SK-N-SH (cell line): Measurements from ENCODE around the gene PPP1R14D. TPM values are rescaled to one million over a fixed set of nuclear protein-coding genes. Genes with fewer than 3 reads are reported as not detected.

Experiments used
- CTCF ChIA-PET: fragments of 300-600, 350-600 bp; formaldehyde crosslinking; extraction: SDS; loops from one replicate; lab custom pipeline; 2021; lab: Yijun Ruan, JAX
- POLR2A ChIA-PET: fragments of 350-600 bp; sonication (Branson Sonifier 250); formaldehyde crosslinking; extraction: SDS; loops from one replicate; lab custom pipeline; 2020; ENCODE audit warnings: antibody characterized with exemption, inconsistent platforms; lab: Yijun Ruan, JAX
- DNase-seq: peaks from one replicate; pipeline ENCODE4 v3.0.0; 2012
- H2AFZ ChIP-seq: fragments of 200-600 bp; sonication (generic); 2 replicates; pipeline ENCODE4 v1.8.1; 2016; ENCODE audit warnings: antibody characterized with exemption, mild to moderate bottlenecking, low read depth
- H3F3A ChIP-seq: fragments of 200-600 bp; sonication (generic); replicated peaks from 2 replicates; pipeline ENCODE3; 2016; ENCODE audit warnings: antibody characterized with exemption, mild to moderate bottlenecking; ENCODE audit not compliant: insufficient read depth
- H3K27ac ChIP-seq, 2 experiments: fragments of 200-500 bp in 1 of 2; fragments of 200-600 bp in 1 of 2; sonication (Bioruptor generic) in 1 of 2; sonication (generic), shearing (Covaris generic) in 1 of 2; 2 replicates each; pipeline versions ENCODE4 v1.5.1 to v1.6.1; 2014 to 2016; ENCODE audit warnings: low read depth in 2 of 2, inconsistent platforms in 1 of 2, low read length in 1 of 2, mild to moderate bottlenecking in 1 of 2, mixed read lengths in 1 of 2
- H3K27me3 ChIP-seq: fragments of 200-600 bp; sonication (generic), shearing (Covaris generic); 2 replicates; pipeline ENCODE4 v1.6.1; 2016; ENCODE audit warnings: mixed run types; ENCODE audit not compliant: insufficient read depth
- H3K36me3 ChIP-seq, 2 experiments: fragments of 200-500 bp in 1 of 2; fragments of 200-600 bp in 1 of 2; sonication (Bioruptor generic) in 1 of 2; sonication (generic) in 1 of 2; replicated peaks in 1 of 2; 2 replicates each; pipeline versions ENCODE3 to v1.5.1; 2014 to 2016; ENCODE audit warnings: low read length in 1 of 2, mild to moderate bottlenecking in 1 of 2; ENCODE audit not compliant: insufficient read depth in 2 of 2, control insufficient read depth in 1 of 2
- H3K4me1 ChIP-seq, 2 experiments: fragments of 200-500 bp in 1 of 2; fragments of 200-600 bp in 1 of 2; sonication (Bioruptor generic) in 1 of 2; sonication (generic), shearing (Covaris generic) in 1 of 2; 2 replicates each; pipeline versions ENCODE4 v1.5.1 to v1.6.1; 2014 to 2016; ENCODE audit warnings: low read depth in 1 of 2, low read length in 1 of 2, mixed run types in 1 of 2; ENCODE audit not compliant: insufficient read depth in 2 of 2, control insufficient read depth in 1 of 2
- H3K4me2 ChIP-seq: fragments of 200-600 bp; sonication (generic), shearing (Covaris generic); 2 replicates; pipeline ENCODE4 v1.6.1; 2017; ENCODE audit warnings: mixed run types
- H3K4me3 ChIP-seq, 2 experiments: fragments of 200-500 bp in 1 of 2; fragments of 200-600 bp in 1 of 2; sonication (Bioruptor generic) in 1 of 2; sonication (generic), shearing (Covaris generic) in 1 of 2; 2 replicates each; pipeline versions ENCODE4 v1.5.1 to v1.8.1; 2014 to 2016; ENCODE audit warnings: low read depth in 2 of 2, inconsistent platforms in 1 of 2, low read length in 1 of 2, mild to moderate bottlenecking in 1 of 2, mixed read lengths in 1 of 2, moderate library complexity in 1 of 2
- H3K79me2 ChIP-seq: fragments of 200-600 bp; sonication (generic); 2 replicates; pipeline ENCODE4 v1.8.1; 2017; ENCODE audit warnings: mild to moderate bottlenecking; ENCODE audit not compliant: insufficient read depth
- H3K9ac ChIP-seq: fragments of 200-600 bp; sonication (generic); 2 replicates; pipeline ENCODE4 v1.6.1; 2017; ENCODE audit warnings: mixed run types
- H3K9me2 ChIP-seq: fragments of 200-600 bp; sonication (generic); 2 replicates; pipeline ENCODE4 v1.6.1; 2017; ENCODE audit warnings: mixed run types
- H3K9me3 ChIP-seq: fragments of 200-600 bp; sonication (generic); 2 replicates; pipeline ENCODE4 v1.6.1; 2017; ENCODE audit warnings: mixed run types, mild to moderate bottlenecking, moderate library complexity
- H4K20me1 ChIP-seq: fragments of 200-600 bp; sonication (generic); 2 replicates; pipeline ENCODE4 v1.6.1; 2017; ENCODE audit warnings: mild to moderate bottlenecking, mixed run types; ENCODE audit not compliant: insufficient read depth
- FOSL2 ChIP-seq: IDR thresholded peaks from 2 replicates; pipeline ENCODE4 v1.4.0; 2012; ENCODE audit warnings: low read depth, mild to moderate bottlenecking, moderate library complexity, borderline replicate concordance
- FOXJ3 ChIP-seq: sonication (generic); formaldehyde crosslinking; IDR thresholded peaks from 2 replicates; pipeline ENCODE4 v1.5.1; 2020; ENCODE audit warnings: mild to moderate bottlenecking, missing genetic modification reagents
- GABPA ChIP-seq: IDR thresholded peaks from 2 replicates; pipeline ENCODE4 v1.4.0; 2012; ENCODE audit warnings: low read depth, mild to moderate bottlenecking
- NFIC ChIP-seq: IDR thresholded peaks from 2 replicates; pipeline ENCODE4 v1.4.0; 2012; ENCODE audit warnings: borderline replicate concordance
- POLR2AphosphoS5 ChIP-seq: IDR thresholded peaks from 2 replicates; pipeline ENCODE4 v1.6.1; 2012; ENCODE audit warnings: low read depth, low read length
- RFX5 ChIP-seq: IDR thresholded peaks from 2 replicates; pipeline ENCODE4 v1.6.1; 2012; ENCODE audit warnings: mild to moderate bottlenecking, improper control_type of control experiment, low read length
- RXRA ChIP-seq: IDR thresholded peaks from 2 replicates; pipeline ENCODE4 v1.4.0; 2012; ENCODE audit warnings: low read depth, mild to moderate bottlenecking, borderline replicate concordance
- SIN3A ChIP-seq: IDR thresholded peaks from 2 replicates; pipeline ENCODE4 v1.6.1; 2012; ENCODE audit warnings: low read depth, mild to moderate bottlenecking, low read length, moderate library complexity, borderline replicate concordance
- SMC3 ChIP-seq: IDR thresholded peaks from 2 replicates; pipeline ENCODE4 v1.6.1; 2012; ENCODE audit warnings: low read depth, low read length, improper control_type of control experiment
- TAF1 ChIP-seq: IDR thresholded peaks from 2 replicates; pipeline ENCODE4 v1.6.1; 2012; ENCODE audit warnings: low read depth, mild to moderate bottlenecking, low read length, moderate library complexity, borderline replicate concordance
- TCF12 ChIP-seq: IDR thresholded peaks from 2 replicates; pipeline ENCODE4 v1.4.0; 2012
- TEAD4 ChIP-seq: IDR thresholded peaks from 2 replicates; pipeline ENCODE4 v1.4.0; 2012; ENCODE audit warnings: mild to moderate bottlenecking, borderline replicate concordance; ENCODE audit not compliant: insufficient read depth
- WGBS: methylation state at CpG from one replicate; pipeline ENCODE4 v1.1.6; 2017; ENCODE audit warnings: low lambda C conversion rate; 5-methylcytosine and 5-hydroxymethylcytosine counted together
- polyA plus RNA-seq, 3 experiments: library from polyadenylated mRNA; depleted of rRNA; stranded (reverse); fragments of >200 nt; gene quantifications; 2 replicates each; pipeline ENCODE4 v1.2.3, GENCODE V29; 2012
- TF ChIP-seq, protein P1 (sequence below): IDR thresholded peaks from 2 replicates; pipeline ENCODE4 v1.4.0; 2012; ENCODE audit warnings: low read depth, borderline replicate concordance
- TF ChIP-seq, protein P2 (sequence below): fragments of 200-600 bp; sonication (generic); IDR thresholded peaks from 2 replicates; pipeline ENCODE4 v1.6.1; 2017; ENCODE audit warnings: antibody characterized with exemption, mild to moderate bottlenecking, moderate library complexity
- TF ChIP-seq, protein P3 (sequence below): IDR thresholded peaks from 2 replicates; pipeline ENCODE4 v1.4.0; 2012; ENCODE audit warnings: low read depth, borderline replicate concordance
- TF ChIP-seq, protein P4 (sequence below): fragments of 150-350 bp; IDR thresholded peaks from 2 replicates; pipeline ENCODE4 v1.6.1; 2016; ENCODE audit warnings: mild to moderate bottlenecking, low read depth, low read length
- TF ChIP-seq, protein P5 (sequence below): IDR thresholded peaks from 2 replicates; pipeline ENCODE4; 2012

Gene PPP1R14D
- polyA plus RNA-seq, 1 of the 3 experiments (the other 2 are of a cell fraction) = not detected

DNA sequence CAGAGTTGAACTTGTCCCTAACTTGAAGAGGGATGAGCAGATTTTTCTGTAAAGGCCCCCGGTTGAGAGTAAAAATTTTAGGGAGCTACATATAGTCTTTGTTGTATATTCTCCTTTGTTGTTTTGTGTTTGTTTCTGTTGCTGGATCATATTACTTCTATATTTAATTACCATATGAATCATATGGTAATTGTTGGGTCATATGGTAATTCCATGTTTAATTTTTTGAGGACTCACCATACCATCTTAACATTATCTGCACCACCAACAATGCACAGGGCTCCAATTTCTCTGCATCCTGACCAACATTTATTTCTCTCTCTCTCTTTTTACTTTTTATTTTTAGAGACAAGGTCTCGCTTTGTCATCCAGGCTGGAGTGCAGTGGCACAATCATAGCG lies 29.0 kb downstream of the PPP1R14D start (continued):
- TF ChIP-seq, protein P1, sequence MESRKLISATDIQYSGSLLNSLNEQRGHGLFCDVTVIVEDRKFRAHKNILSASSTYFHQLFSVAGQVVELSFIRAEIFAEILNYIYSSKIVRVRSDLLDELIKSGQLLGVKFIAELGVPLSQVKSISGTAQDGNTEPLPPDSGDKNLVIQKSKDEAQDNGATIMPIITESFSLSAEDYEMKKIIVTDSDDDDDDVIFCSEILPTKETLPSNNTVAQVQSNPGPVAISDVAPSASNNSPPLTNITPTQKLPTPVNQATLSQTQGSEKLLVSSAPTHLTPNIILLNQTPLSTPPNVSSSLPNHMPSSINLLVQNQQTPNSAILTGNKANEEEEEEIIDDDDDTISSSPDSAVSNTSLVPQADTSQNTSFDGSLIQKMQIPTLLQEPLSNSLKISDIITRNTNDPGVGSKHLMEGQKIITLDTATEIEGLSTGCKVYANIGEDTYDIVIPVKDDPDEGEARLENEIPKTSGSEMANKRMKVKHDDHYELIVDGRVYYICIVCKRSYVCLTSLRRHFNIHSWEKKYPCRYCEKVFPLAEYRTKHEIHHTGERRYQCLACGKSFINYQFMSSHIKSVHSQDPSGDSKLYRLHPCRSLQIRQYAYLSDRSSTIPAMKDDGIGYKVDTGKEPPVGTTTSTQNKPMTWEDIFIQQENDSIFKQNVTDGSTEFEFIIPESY = no peak
- TF ChIP-seq, protein P2, sequence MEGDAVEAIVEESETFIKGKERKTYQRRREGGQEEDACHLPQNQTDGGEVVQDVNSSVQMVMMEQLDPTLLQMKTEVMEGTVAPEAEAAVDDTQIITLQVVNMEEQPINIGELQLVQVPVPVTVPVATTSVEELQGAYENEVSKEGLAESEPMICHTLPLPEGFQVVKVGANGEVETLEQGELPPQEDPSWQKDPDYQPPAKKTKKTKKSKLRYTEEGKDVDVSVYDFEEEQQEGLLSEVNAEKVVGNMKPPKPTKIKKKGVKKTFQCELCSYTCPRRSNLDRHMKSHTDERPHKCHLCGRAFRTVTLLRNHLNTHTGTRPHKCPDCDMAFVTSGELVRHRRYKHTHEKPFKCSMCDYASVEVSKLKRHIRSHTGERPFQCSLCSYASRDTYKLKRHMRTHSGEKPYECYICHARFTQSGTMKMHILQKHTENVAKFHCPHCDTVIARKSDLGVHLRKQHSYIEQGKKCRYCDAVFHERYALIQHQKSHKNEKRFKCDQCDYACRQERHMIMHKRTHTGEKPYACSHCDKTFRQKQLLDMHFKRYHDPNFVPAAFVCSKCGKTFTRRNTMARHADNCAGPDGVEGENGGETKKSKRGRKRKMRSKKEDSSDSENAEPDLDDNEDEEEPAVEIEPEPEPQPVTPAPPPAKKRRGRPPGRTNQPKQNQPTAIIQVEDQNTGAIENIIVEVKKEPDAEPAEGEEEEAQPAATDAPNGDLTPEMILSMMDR = no peak
- no peak for TF ChIP-seq TEAD4
- TF ChIP-seq, protein P3, sequence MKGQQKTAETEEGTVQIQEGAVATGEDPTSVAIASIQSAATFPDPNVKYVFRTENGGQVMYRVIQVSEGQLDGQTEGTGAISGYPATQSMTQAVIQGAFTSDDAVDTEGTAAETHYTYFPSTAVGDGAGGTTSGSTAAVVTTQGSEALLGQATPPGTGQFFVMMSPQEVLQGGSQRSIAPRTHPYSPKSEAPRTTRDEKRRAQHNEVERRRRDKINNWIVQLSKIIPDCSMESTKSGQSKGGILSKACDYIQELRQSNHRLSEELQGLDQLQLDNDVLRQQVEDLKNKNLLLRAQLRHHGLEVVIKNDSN = no peak
- TF ChIP-seq, protein P4, sequence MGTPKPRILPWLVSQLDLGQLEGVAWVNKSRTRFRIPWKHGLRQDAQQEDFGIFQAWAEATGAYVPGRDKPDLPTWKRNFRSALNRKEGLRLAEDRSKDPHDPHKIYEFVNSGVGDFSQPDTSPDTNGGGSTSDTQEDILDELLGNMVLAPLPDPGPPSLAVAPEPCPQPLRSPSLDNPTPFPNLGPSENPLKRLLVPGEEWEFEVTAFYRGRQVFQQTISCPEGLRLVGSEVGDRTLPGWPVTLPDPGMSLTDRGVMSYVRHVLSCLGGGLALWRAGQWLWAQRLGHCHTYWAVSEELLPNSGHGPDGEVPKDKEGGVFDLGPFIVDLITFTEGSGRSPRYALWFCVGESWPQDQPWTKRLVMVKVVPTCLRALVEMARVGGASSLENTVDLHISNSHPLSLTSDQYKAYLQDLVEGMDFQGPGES = no peak
- TF ChIP-seq, all 33 proteins: peak for 0

DNA sequence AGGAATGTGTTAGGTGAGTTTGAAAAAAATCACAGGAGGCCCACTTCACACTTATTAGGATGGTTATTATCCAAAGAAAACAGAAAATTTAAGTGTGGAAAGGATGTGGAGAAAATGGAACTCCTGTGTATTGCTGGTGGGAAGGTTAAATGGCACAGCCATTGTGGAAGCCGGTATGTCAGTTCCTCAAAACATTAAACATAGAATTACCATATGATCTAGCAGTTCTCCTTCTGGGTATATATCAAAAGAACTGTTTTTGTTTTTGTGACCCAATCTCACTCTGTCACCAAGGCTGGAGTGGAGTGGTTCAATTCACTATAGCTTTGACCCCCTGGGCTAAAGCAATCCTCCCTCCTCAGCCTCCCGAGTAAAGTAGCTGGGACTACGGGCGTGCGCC lies 32.0 kb downstream of the PPP1R14D start:
- H3K4me1 ChIP-seq = peaks cover 0 to 4% of the 10 kb centered on the region in 2 experiments; a peak in 1 of 4 replicates
- no peak for DNase-seq
- H2AFZ ChIP-seq = no peak overlapping the region
- H3K4me2 ChIP-seq = no peak overlapping the region
- 97% methylated on average over 5 of the region's 5 CpGs for WGBS
- CTCF ChIA-PET = interaction anchor here (0.6 to 1.9 kb wide), 3 partner anchors 14 to 206 kb away, joined by 3 to 9 read pairs (median 4); no protein-coding TSS in a partner anchor
- no peak overlapping the region for H3K9ac ChIP-seq
- peaks cover 11% of the 10 kb centered on the region for H3F3A ChIP-seq
- no peak overlapping the region for H3K4me3 ChIP-seq
- H3K27me3 ChIP-seq = no peaks in the 10 kb centered on the region
- no peak overlapping the region for H3K27ac ChIP-seq
- POLR2A ChIA-PET = no interaction called here
- H3K9me2 ChIP-seq = no peaks in the 10 kb centered on the region
- H4K20me1 ChIP-seq = no peaks in the 10 kb centered on the region
- H3K36me3 ChIP-seq = peaks cover 0 to 5% of the 10 kb centered on the region in 2 experiments
- peaks cover 73% of the 10 kb centered on the region for H3K79me2 ChIP-seq
- no peaks in the 10 kb centered on the region for H3K9me3 ChIP-seq
- TF ChIP-seq RFX5 (no peak), FOXJ3 (CRISPR knock-in tag) (no peak), SIN3A (no peak), TCF12 (no peak), SMC3 (no peak), POLR2AphosphoS5 (no peak), NFIC (no peak), RXRA (no peak), FOSL2 (no peak), TAF1 (no peak), GABPA (no peak)
- TF ChIP-seq, protein P2 = no peak
- TF ChIP-seq, protein P4 = no peak
- TF ChIP-seq, protein P5, sequence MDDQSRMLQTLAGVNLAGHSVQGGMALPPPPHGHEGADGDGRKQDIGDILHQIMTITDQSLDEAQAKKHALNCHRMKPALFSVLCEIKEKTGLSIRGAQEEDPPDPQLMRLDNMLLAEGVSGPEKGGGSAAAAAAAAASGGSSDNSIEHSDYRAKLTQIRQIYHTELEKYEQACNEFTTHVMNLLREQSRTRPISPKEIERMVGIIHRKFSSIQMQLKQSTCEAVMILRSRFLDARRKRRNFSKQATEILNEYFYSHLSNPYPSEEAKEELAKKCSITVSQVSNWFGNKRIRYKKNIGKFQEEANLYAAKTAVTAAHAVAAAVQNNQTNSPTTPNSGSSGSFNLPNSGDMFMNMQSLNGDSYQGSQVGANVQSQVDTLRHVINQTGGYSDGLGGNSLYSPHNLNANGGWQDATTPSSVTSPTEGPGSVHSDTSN = no peak
- TF ChIP-seq, protein P1 = no peak
